A673 (cell line): ENCODE data around the gene SIRPB2.

Experiments used
- CTCF ChIP-seq: fragments of 300-800, 200-600 bp; sonication (generic); conservative IDR thresholded peaks from 2 replicates; pipeline ENCODE4 v1.5.1; 2017; ENCODE audit warnings: low read depth, mild to moderate bottlenecking, antibody characterized with exemption, low read length, moderate library complexity, mixed read lengths
- EZH2 ChIP-seq: fragments of 200-600 bp; sonication (generic); IDR thresholded peaks from 2 replicates; pipeline ENCODE4 v1.6.1; 2017; ENCODE audit warnings: borderline replicate concordance, low read depth, mild to moderate bottlenecking, mixed read lengths, antibody characterized with exemption, low read length; ENCODE audit not compliant: poor library complexity, severe bottlenecking

- TF ChIP-seq CTCF (no peak), EZH2 (no peak)
Observed at GRCh38 chr20:1449370-1449769, 41.9 kb downstream of the SIRPB2 start.
